Liver (tissue), 9 donors: Measurements from ENCODE around the gene CCDC86. TPM values are rescaled to one million over a fixed set of nuclear protein-coding genes. Genes with fewer than 3 reads are reported as not detected.

ENCODE experiments used
- DNase-seq: peaks from one replicate; pipeline ENCODE4 v3.0.0-alpha.2; 2017; ENCODE audit warnings: low spot score
- H3K27ac ChIP-seq, 2 donors: one replicate each; pipeline ENCODE4 v1.7.0; 2013; ENCODE audit warnings: inconsistent platforms in 2 of 2, low read length in 2 of 2, control low read depth in 1 of 2, low read depth in 1 of 2, mild to moderate bottlenecking in 1 of 2
- H3K27me3 ChIP-seq, 4 donors: one replicate each; pipeline versions ENCODE4 v1.6.1 to v1.7.0; 2013; ENCODE audit warnings: low read length in 3 of 4, inconsistent platforms in 1 of 4, mild to moderate bottlenecking in 1 of 4, moderate library complexity in 1 of 4; ENCODE audit not compliant: control insufficient read depth in 4 of 4, insufficient read depth in 4 of 4
- H3K36me3 ChIP-seq, 4 donors: one replicate each; pipeline versions ENCODE4 v1.6.1 to v1.7.0; 2013; ENCODE audit warnings: low read length in 3 of 4, mild to moderate bottlenecking in 3 of 4, low read depth in 1 of 4, moderate library complexity in 1 of 4; ENCODE audit not compliant: control insufficient read depth in 4 of 4, insufficient read depth in 3 of 4
- H3K4me1 ChIP-seq, 4 donors: one replicate each; pipeline versions ENCODE4 v1.6.1 to v1.7.0; 2013; ENCODE audit warnings: low read length in 3 of 4, mild to moderate bottlenecking in 3 of 4, moderate library complexity in 1 of 4; ENCODE audit not compliant: control insufficient read depth in 4 of 4, insufficient read depth in 4 of 4
- H3K4me3 ChIP-seq, 3 donors: one replicate each; pipeline versions ENCODE4 v1.6.1 to v1.7.0; 2013; ENCODE audit warnings: low read length in 3 of 3, control low read depth in 1 of 3, low read depth in 1 of 3, mild to moderate bottlenecking in 1 of 3
- H3K9ac ChIP-seq, 2 donors: one replicate each; pipeline ENCODE4 v1.7.0; 2013; ENCODE audit warnings: low read length in 2 of 2, mild to moderate bottlenecking in 2 of 2, moderate library complexity in 2 of 2, control low read depth in 1 of 2, low read depth in 1 of 2
- H3K9me3 ChIP-seq, 4 donors: one replicate each; pipeline versions ENCODE4 v1.6.1 to v1.7.0; 2013; ENCODE audit warnings: low read length in 3 of 4; ENCODE audit not compliant: control insufficient read depth in 4 of 4
- FOXA1 ChIP-seq: IDR thresholded peaks from 2 replicates; pipeline ENCODE4 v1.6.1; 2016; ENCODE audit warnings: antibody characterized with exemption
- FOXA2 ChIP-seq: IDR thresholded peaks from 2 replicates; pipeline ENCODE4 v1.6.1; 2016; ENCODE audit warnings: antibody characterized with exemption
- GABPA ChIP-seq, 2 donors: IDR thresholded peaks in 1 of 2; conservative IDR thresholded peaks in 1 of 2; 2 replicates each; pipeline ENCODE4 v1.6.1; 2016; ENCODE audit warnings: antibody characterized with exemption in 2 of 2, mild to moderate bottlenecking in 1 of 2, moderate library complexity in 1 of 2
- HNF4A ChIP-seq, 2 donors: conservative IDR thresholded peaks; 2 replicates each; pipeline ENCODE4 v1.6.1; 2016; ENCODE audit warnings: antibody characterized with exemption in 2 of 2, mild to moderate bottlenecking in 2 of 2
- HNF4G ChIP-seq: IDR thresholded peaks from 2 replicates; pipeline ENCODE4 v1.6.1; 2016; ENCODE audit warnings: antibody characterized with exemption
- JUND ChIP-seq, 2 donors: IDR thresholded peaks; 2 replicates each; pipeline ENCODE4 v1.6.1; 2016; ENCODE audit warnings: antibody characterized with exemption in 2 of 2
- NR2F2 ChIP-seq: IDR thresholded peaks from 2 replicates; pipeline ENCODE4 v1.6.1; 2016; ENCODE audit warnings: antibody characterized with exemption
- RAD21 ChIP-seq, 2 donors: IDR thresholded peaks; 2 replicates each; pipeline ENCODE4 v1.6.1; 2016; ENCODE audit warnings: antibody characterized with exemption in 2 of 2, mild to moderate bottlenecking in 2 of 2
- SP1 ChIP-seq: IDR thresholded peaks from 2 replicates; pipeline ENCODE4 v1.6.1; 2018; ENCODE audit warnings: antibody characterized with exemption, mild to moderate bottlenecking
- TAF1 ChIP-seq: conservative IDR thresholded peaks from 2 replicates; pipeline ENCODE4 v1.6.1; 2016; ENCODE audit warnings: antibody characterized with exemption, mild to moderate bottlenecking
- YY1 ChIP-seq: IDR thresholded peaks from 2 replicates; pipeline ENCODE4 v1.6.1; 2016; ENCODE audit warnings: antibody characterized with exemption, mild to moderate bottlenecking
- WGBS: extraction: QIAGEN DNeasy Blood & Tissue Kit; methylation state at CpG from one replicate; pipeline ENCODE4 v1.1.7; 2013; 5-methylcytosine and 5-hydroxymethylcytosine counted together
- polyA plus RNA-seq, 2 donors: library from polyadenylated mRNA; stranded (reverse) in 1 of 2; unstranded in 1 of 2; fragments of 200-250 nt in 1 of 2; fragments of >200 nt in 1 of 2; fragmentation: Nextera tagmentation in 1 of 2; extraction: Ambion mirVana in 1 of 2; gene quantifications; one replicate each; pipeline versions ENCODE4 v1.2.1 to v1.2.3, GENCODE V29; 2013 to 2015
- total RNA-seq, 2 donors: library from RNA; depleted of rRNA; stranded (reverse); fragments of >200 nt; gene quantifications; one replicate each; pipeline ENCODE4 v1.2.3, GENCODE V29; 2014
- TF ChIP-seq, protein P1 (sequence below): fragments of 150-350 bp; IDR thresholded peaks from 2 replicates; pipeline ENCODE4 v1.5.1; 2017; ENCODE audit warnings: improper control_type of control experiment, low read depth, low read length; ENCODE audit not compliant: missing input control
- TF ChIP-seq, protein P2 (sequence below): IDR thresholded peaks from 2 replicates; pipeline ENCODE4 v1.6.1; 2016; ENCODE audit warnings: antibody characterized with exemption
- TF ChIP-seq, protein P3 (sequence below): IDR thresholded peaks from 2 replicates; pipeline ENCODE4 v1.6.1; 2016; ENCODE audit warnings: antibody characterized with exemption, mild to moderate bottlenecking
- TF ChIP-seq, protein P4 (sequence below): IDR thresholded peaks from 2 replicates; pipeline ENCODE4 v1.6.1; 2016; ENCODE audit warnings: antibody characterized with exemption
- donor health status: healthy.
- donor health status: healthy.
- donor health status: healthy.
- donor health status: healthy.
- donor health status: healthy.

Gene CCDC86
- total and polyA plus RNA-seq, 4 donors = 5.0 to 9.4 (median 5.7) TPM

DNA sequence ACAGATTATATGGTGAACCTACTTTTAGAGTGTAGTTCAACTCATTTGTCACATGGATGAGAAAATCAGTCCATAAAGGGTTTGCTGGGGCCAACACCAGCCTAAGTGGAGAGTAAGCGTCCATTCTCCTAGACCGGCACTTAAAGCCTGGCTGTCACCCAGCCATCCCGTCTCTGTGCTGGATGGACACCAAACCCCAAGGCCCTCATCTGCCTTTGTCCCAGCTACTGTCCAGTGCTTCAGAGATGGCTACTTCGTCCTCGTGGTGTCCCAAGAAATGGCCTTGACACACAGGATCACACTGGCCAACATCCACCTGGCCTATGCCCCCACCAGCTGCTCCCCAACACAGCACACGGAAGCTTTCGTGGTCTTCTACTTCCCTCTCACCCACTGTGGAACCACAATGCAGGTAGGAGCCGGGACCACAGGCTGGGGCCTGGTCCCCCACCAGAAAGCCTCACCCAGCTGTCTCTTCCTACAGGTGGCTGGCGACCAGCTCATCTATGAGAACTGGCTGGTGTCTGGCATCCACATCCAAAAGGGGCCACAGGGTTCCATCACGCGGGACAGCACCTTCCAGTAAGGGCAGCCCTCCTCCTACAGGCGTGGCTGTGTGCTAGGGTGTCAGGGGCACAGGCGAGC, 28.9 kb downstream of the CCDC86 start:
- Histone ChIP-seq H3K27me3 (no peaks in the 10 kb centered on the region), H3K36me3 (no peaks in the 10 kb centered on the region), H3K4me3 (no peak overlapping the region), H3K27ac (no peak overlapping the region), H3K4me1 (peaks cover 0 to 8% (median 4%) of the 10 kb centered on the region in 4 donors), H3K9ac (no peak overlapping the region), H3K9me3 (no peaks in the 10 kb centered on the region)
- no peak for TF ChIP-seq YY1
- TF ChIP-seq JUND (IDR thresholded peaks at IDR 0.05) = no peak
- TF ChIP-seq GABPA (IDR thresholded peaks at IDR 0.05 in 1 of 2, conservative IDR thresholded peaks at IDR 0.05 in 1 of 2) = no peak
- TF ChIP-seq, protein P1, sequence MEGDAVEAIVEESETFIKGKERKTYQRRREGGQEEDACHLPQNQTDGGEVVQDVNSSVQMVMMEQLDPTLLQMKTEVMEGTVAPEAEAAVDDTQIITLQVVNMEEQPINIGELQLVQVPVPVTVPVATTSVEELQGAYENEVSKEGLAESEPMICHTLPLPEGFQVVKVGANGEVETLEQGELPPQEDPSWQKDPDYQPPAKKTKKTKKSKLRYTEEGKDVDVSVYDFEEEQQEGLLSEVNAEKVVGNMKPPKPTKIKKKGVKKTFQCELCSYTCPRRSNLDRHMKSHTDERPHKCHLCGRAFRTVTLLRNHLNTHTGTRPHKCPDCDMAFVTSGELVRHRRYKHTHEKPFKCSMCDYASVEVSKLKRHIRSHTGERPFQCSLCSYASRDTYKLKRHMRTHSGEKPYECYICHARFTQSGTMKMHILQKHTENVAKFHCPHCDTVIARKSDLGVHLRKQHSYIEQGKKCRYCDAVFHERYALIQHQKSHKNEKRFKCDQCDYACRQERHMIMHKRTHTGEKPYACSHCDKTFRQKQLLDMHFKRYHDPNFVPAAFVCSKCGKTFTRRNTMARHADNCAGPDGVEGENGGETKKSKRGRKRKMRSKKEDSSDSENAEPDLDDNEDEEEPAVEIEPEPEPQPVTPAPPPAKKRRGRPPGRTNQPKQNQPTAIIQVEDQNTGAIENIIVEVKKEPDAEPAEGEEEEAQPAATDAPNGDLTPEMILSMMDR = no peak
- TF ChIP-seq HNF4A (conservative IDR thresholded peaks at IDR 0.05) = no peak
- TF ChIP-seq, protein P2, sequence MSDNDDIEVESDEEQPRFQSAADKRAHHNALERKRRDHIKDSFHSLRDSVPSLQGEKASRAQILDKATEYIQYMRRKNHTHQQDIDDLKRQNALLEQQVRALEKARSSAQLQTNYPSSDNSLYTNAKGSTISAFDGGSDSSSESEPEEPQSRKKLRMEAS = no peak
- TF ChIP-seq, protein P3, sequence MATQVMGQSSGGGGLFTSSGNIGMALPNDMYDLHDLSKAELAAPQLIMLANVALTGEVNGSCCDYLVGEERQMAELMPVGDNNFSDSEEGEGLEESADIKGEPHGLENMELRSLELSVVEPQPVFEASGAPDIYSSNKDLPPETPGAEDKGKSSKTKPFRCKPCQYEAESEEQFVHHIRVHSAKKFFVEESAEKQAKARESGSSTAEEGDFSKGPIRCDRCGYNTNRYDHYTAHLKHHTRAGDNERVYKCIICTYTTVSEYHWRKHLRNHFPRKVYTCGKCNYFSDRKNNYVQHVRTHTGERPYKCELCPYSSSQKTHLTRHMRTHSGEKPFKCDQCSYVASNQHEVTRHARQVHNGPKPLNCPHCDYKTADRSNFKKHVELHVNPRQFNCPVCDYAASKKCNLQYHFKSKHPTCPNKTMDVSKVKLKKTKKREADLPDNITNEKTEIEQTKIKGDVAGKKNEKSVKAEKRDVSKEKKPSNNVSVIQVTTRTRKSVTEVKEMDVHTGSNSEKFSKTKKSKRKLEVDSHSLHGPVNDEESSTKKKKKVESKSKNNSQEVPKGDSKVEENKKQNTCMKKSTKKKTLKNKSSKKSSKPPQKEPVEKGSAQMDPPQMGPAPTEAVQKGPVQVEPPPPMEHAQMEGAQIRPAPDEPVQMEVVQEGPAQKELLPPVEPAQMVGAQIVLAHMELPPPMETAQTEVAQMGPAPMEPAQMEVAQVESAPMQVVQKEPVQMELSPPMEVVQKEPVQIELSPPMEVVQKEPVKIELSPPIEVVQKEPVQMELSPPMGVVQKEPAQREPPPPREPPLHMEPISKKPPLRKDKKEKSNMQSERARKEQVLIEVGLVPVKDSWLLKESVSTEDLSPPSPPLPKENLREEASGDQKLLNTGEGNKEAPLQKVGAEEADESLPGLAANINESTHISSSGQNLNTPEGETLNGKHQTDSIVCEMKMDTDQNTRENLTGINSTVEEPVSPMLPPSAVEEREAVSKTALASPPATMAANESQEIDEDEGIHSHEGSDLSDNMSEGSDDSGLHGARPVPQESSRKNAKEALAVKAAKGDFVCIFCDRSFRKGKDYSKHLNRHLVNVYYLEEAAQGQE = no peak
- TF ChIP-seq FOXA2 = no peak
- no peak for TF ChIP-seq HNF4G
- TF ChIP-seq RAD21 (IDR thresholded peaks at IDR 0.05) = no peak
- no peak for TF ChIP-seq SP1
- no peak for TF ChIP-seq NR2F2
- TF ChIP-seq TAF1 = no peak
- TF ChIP-seq, protein P4, sequence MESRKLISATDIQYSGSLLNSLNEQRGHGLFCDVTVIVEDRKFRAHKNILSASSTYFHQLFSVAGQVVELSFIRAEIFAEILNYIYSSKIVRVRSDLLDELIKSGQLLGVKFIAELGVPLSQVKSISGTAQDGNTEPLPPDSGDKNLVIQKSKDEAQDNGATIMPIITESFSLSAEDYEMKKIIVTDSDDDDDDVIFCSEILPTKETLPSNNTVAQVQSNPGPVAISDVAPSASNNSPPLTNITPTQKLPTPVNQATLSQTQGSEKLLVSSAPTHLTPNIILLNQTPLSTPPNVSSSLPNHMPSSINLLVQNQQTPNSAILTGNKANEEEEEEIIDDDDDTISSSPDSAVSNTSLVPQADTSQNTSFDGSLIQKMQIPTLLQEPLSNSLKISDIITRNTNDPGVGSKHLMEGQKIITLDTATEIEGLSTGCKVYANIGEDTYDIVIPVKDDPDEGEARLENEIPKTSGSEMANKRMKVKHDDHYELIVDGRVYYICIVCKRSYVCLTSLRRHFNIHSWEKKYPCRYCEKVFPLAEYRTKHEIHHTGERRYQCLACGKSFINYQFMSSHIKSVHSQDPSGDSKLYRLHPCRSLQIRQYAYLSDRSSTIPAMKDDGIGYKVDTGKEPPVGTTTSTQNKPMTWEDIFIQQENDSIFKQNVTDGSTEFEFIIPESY = no peak
- TF ChIP-seq FOXA1 = no peak
- DNase-seq = no peak
- 90% methylated on average over 13 of the region's 13 CpGs for WGBS
